Activated B cell treated with CpG ODN at 0.5 μM for 24 hours (primary cell): Measurements from ENCODE around the gene NLRP6. TPM values are rescaled to one million over a fixed set of nuclear protein-coding genes. Genes with fewer than 3 reads are reported as not detected.

ENCODE experiments used
- ATAC-seq: fragments of 200-7000 bp; cut with Tn5 transposase; one replicate; pipeline ENCODE4 v1.10.0; 2021; ENCODE audit warnings: low read depth, mild to moderate bottlenecking, moderate library complexity
- CTCF ChIA-PET: fragments of 350-600 bp; sonication (Branson Sonifier 250); formaldehyde crosslinking; loops from one replicate; lab custom pipeline; 2021; ENCODE audit warnings: antibody characterized with exemption; lab: Charles Lee
- POLR2A ChIA-PET: fragments of 350-600 bp; sonication (Branson Sonifier 250); formaldehyde crosslinking; loops from one replicate; lab custom pipeline; 2021; ENCODE audit warnings: antibody characterized with exemption; lab: Charles Lee
- DNase-seq: peaks from one replicate; pipeline ENCODE4 v3.0.0; 2022
- H3K27ac Mint-ChIP-seq: one replicate; pipeline ENCODE4 v1.8.0; 2020; ENCODE audit warnings: mixed read lengths
- H3K27me3 Mint-ChIP-seq: one replicate; pipeline ENCODE4 v1.8.0; 2021; ENCODE audit warnings: mixed read lengths
- H3K36me3 Mint-ChIP-seq: one replicate; pipeline ENCODE4 v1.8.0; 2021; ENCODE audit warnings: low read depth, mixed read lengths
- H3K4me1 Mint-ChIP-seq: one replicate; pipeline ENCODE4 v1.8.0; 2021; ENCODE audit warnings: mixed read lengths
- H3K4me3 Mint-ChIP-seq: one replicate; pipeline ENCODE4 v1.8.0; 2020; ENCODE audit warnings: mild to moderate bottlenecking, mixed read lengths
- H3K9me3 Mint-ChIP-seq: one replicate; pipeline ENCODE4 v1.8.0; 2020; ENCODE audit warnings: mixed read lengths
- CTCF ChIP-seq: fragments of 200-600 bp; IDR thresholded peaks from one replicate; pipeline ENCODE4 v1.8.0; 2022; ENCODE audit warnings: antibody characterized with exemption, mild to moderate bottlenecking
- intact Hi-C: fragments of 100-400 bp; cut with micrococcal nuclease; formaldehyde crosslinking; loops from one replicate; pipeline ENCODE4 v1.15.1; 2024
- total RNA-seq: library from RNA; stranded (reverse); gene quantifications from 2 replicates; pipeline ENCODE4 v1.2.3, GENCODE V29; 2022

NLRP6 gene
- total RNA-seq, 1 donor from 2014 or later: 0.64 TPM

- no peaks in the 10 kb centered on the region for H3K36me3 Mint-ChIP-seq
These were observed 47.8 kb downstream of the NLRP6 start for GRCh38 chr11:325796-326591.

GRCh38 chr11:326592-326841 is 48.3 kb downstream of the NLRP6 start:
- no peak for DNase-seq
- peaks cover 51% of the 10 kb centered on the region for H3K4me1 Mint-ChIP-seq
- H3K4me3 Mint-ChIP-seq: peak overlapping the region; percentile 46
- ATAC-seq: no peak
- H3K27me3 Mint-ChIP-seq: no peaks in the 10 kb centered on the region
- ChIA-PET CTCF (interaction anchor here (1.2 kb wide), 1 partner anchor 69 kb away, joined by 3 read pairs; no protein-coding TSS in a partner anchor), POLR2A (interaction anchor here (0.6 to 2.0 kb wide), 8 partner anchors 10 to 119 kb away, joined by 3 to 25 read pairs (median 6); partner anchors contain the start of genes BET1L and RIC8A)
- H3K36me3 Mint-ChIP-seq: no peaks in the 10 kb centered on the region
- intact Hi-C loops: loop anchor here (2.0 kb wide), 2 partner anchors 14 to 22 kb away; no protein-coding TSS in a partner anchor
- no peak for TF ChIP-seq CTCF
- H3K27ac Mint-ChIP-seq: peak overlapping the region; percentile 92
- H3K9me3 Mint-ChIP-seq: no peaks in the 10 kb centered on the region

More at GRCh38 chr11:325796-326591, 47.8 kb downstream of the NLRP6 start:
- TF ChIP-seq CTCF: no peak
- intact Hi-C loops: loop anchor here (2.0 kb wide), 2 partner anchors 13 to 23 kb away; no protein-coding TSS in a partner anchor
- ChIA-PET POLR2A (interaction anchor here (0.6 to 2.0 kb wide), 7 partner anchors 9 to 118 kb away, joined by 3 to 25 read pairs (median 8); partner anchors contain the start of genes BET1L and RIC8A), CTCF (interaction anchor here (0.7 to 1.5 kb wide), 3 partner anchors 14 to 71 kb away, joined by 3 to 4 read pairs (median 3); no protein-coding TSS in a partner anchor)
- Mint-ChIP-seq H3K9me3 (no peaks in the 10 kb centered on the region), H3K4me1 (peaks cover 46% of the 10 kb centered on the region), H3K27ac (peak overlapping the region; percentile 92), H3K27me3 (no peaks in the 10 kb centered on the region), H3K4me3 (peak overlapping the region; percentile 46)
- no peak for DNase-seq
- no peak for ATAC-seq

- H3K36me3 Mint-ChIP-seq: no peaks in the 10 kb centered on the region
- H3K9me3 Mint-ChIP-seq: no peaks in the 10 kb centered on the region
- ATAC-seq (peak; percentile 65), DNase-seq (peak; percentile 46)
- no peaks in the 10 kb centered on the region for H3K27me3 Mint-ChIP-seq
- intact Hi-C loops: loop anchor here (2.0 kb wide), 2 partner anchors 14 to 22 kb away; no protein-coding TSS in a partner anchor
- ChIA-PET POLR2A (interaction anchor here (0.6 to 2.0 kb wide), 12 partner anchors 10 to 119 kb away, joined by 3 to 25 read pairs (median 4); partner anchors contain the start of genes BET1L, PGGHG and RIC8A), CTCF (interaction anchor here (1.2 kb wide), 1 partner anchor 70 kb away, joined by 3 read pairs; no protein-coding TSS in a partner anchor)
- peak overlapping the region; percentile 92 for H3K27ac Mint-ChIP-seq
- H3K4me3 Mint-ChIP-seq: peak overlapping the region; percentile 53
- peaks cover 56% of the 10 kb centered on the region for H3K4me1 Mint-ChIP-seq
- TF ChIP-seq CTCF: no peak
These were observed 48.8 kb downstream of the NLRP6 start for GRCh38 chr11:326842-327580.

- no peak for TF ChIP-seq CTCF
- ATAC-seq (no peak), DNase-seq (no peak)
- peak overlapping the region; percentile 92 for H3K27ac Mint-ChIP-seq
- no peaks in the 10 kb centered on the region for H3K27me3 Mint-ChIP-seq
- intact Hi-C loops: loop anchor here (2.0 kb wide), 2 partner anchors 15 to 21 kb away; no protein-coding TSS in a partner anchor
- peaks cover 56% of the 10 kb centered on the region for H3K4me1 Mint-ChIP-seq
- no peaks in the 10 kb centered on the region for H3K36me3 Mint-ChIP-seq
- ChIA-PET CTCF (interaction anchor here (1.2 kb wide), 1 partner anchor 70 kb away, joined by 3 read pairs; no protein-coding TSS in a partner anchor), POLR2A (interaction anchor here (0.7 to 2.0 kb wide), 10 partner anchors 11 to 120 kb away, joined by 3 to 25 read pairs (median 4); partner anchors contain the start of genes BET1L, PGGHG and RIC8A)
- H3K4me3 Mint-ChIP-seq: peak overlapping the region; percentile 53
- H3K9me3 Mint-ChIP-seq: no peaks in the 10 kb centered on the region
These were observed 49.3 kb downstream of the NLRP6 start for GRCh38 chr11:327581-327923.
